GM23338 (cell line): ENCODE measurements around the gene ADGRB2. TPM values are rescaled to one million over a fixed set of nuclear protein-coding genes. Genes with fewer than 3 reads are reported as not detected.

Source experiments
- ATAC-seq: fragments of 200-7000 bp; cut with Tn5 transposase; 3 replicates; pipeline ENCODE4 v1.9.1; 2020
- DNase-seq: peaks from one replicate; pipeline ENCODE4 v3.0.0-alpha.2; 2015; ENCODE audit warnings: low spot score
- H2AFZ ChIP-seq: fragments of 200-600 bp; sonication (generic); 2 replicates; pipeline ENCODE4 v1.8.0; 2016; ENCODE audit warnings: antibody characterized with exemption, mild to moderate bottlenecking, moderate library complexity
- H3F3A ChIP-seq: fragments of 200-600 bp; sonication (generic); replicated peaks from 2 replicates; pipeline ENCODE4 v1.8.0; 2017; ENCODE audit warnings: antibody characterized with exemption, mixed run types, low read depth
- H3K27ac ChIP-seq: fragments of 200-600 bp; sonication (generic); 2 replicates; pipeline ENCODE4 v1.6.1; 2016; ENCODE audit warnings: low read depth
- H3K27me3 ChIP-seq: fragments of 200-600 bp; sonication (generic); 2 replicates; pipeline ENCODE4 v1.8.0; 2016; ENCODE audit warnings: mild to moderate bottlenecking, mixed run types, moderate library complexity; ENCODE audit not compliant: insufficient read depth
- H3K36me3 ChIP-seq: fragments of 200-600 bp; sonication (generic); 2 replicates; pipeline ENCODE4 v1.8.0; 2016; ENCODE audit warnings: mild to moderate bottlenecking; ENCODE audit not compliant: insufficient read depth
- H3K4me1 ChIP-seq: fragments of 200-600 bp; sonication (generic); 2 replicates; pipeline ENCODE4 v1.8.0; 2016; ENCODE audit warnings: mild to moderate bottlenecking, moderate library complexity; ENCODE audit not compliant: insufficient read depth
- H3K4me2 ChIP-seq: fragments of 200-600 bp; sonication (generic); 2 replicates; pipeline ENCODE4 v1.7.1; 2017; ENCODE audit warnings: mixed run types
- H3K4me3 ChIP-seq: fragments of 200-600 bp; sonication (generic); 2 replicates; pipeline ENCODE4 v1.6.1; 2016; ENCODE audit warnings: mixed run types
- H3K79me2 ChIP-seq: fragments of 200-600 bp; sonication (generic); replicated peaks from 2 replicates; pipeline ENCODE4 v1.8.0; 2017; ENCODE audit warnings: mild to moderate bottlenecking; ENCODE audit not compliant: insufficient read depth
- H3K9me2 ChIP-seq: fragments of 200-600 bp; sonication (generic); 2 replicates; pipeline ENCODE4 v1.8.0; 2017; ENCODE audit not compliant: insufficient read depth
- H4K20me1 ChIP-seq: fragments of 200-600 bp; sonication (generic); replicated peaks from 2 replicates; pipeline ENCODE4 v1.8.0; 2017; ENCODE audit warnings: mild to moderate bottlenecking; ENCODE audit not compliant: insufficient read depth
- H3K27ac Mint-ChIP-seq: 2 replicates; pipeline ENCODE4 v1.8.0; 2020; ENCODE audit warnings: inconsistent platforms, mild to moderate bottlenecking, moderate library complexity, mixed read lengths
- H3K27me3 Mint-ChIP-seq: 3 replicates; pipeline ENCODE4 v1.8.0; 2022; ENCODE audit warnings: low read depth, mild to moderate bottlenecking, moderate library complexity, mixed read lengths, inconsistent platforms; ENCODE audit not compliant: insufficient read depth, poor library complexity
- H3K36me3 Mint-ChIP-seq: 3 replicates; pipeline ENCODE4 v1.8.0; 2021; ENCODE audit warnings: low read depth, mild to moderate bottlenecking, inconsistent platforms, moderate library complexity, mixed read lengths
- H3K4me1 Mint-ChIP-seq: 3 replicates; pipeline ENCODE4 v1.8.0; 2020; ENCODE audit warnings: mild to moderate bottlenecking, inconsistent platforms, mixed read lengths
- H3K4me3 Mint-ChIP-seq: 3 replicates; pipeline ENCODE4 v1.8.0; 2021; ENCODE audit warnings: moderate library complexity, mild to moderate bottlenecking, inconsistent platforms, mixed read lengths
- H3K9me3 Mint-ChIP-seq: 3 replicates; pipeline ENCODE4 v1.8.0; 2020; ENCODE audit warnings: moderate library complexity, mild to moderate bottlenecking, inconsistent platforms, mixed read lengths
- EZH2 ChIP-seq: fragments of 200-600 bp; sonication (generic); IDR thresholded peaks from one replicate; pipeline ENCODE4 v1.8.0; 2017; ENCODE audit warnings: antibody characterized with exemption, mild to moderate bottlenecking, low read depth; ENCODE audit not compliant: unreplicated experiment
- REST ChIP-seq: IDR thresholded peaks from one replicate; pipeline ENCODE4 v1.6.1; 2018; ENCODE audit warnings: antibody characterized with exemption; ENCODE audit not compliant: unreplicated experiment
- ZNF114 ChIP-seq: fragments of 250-450 bp; sonication (Bioruptor Pico); IDR thresholded peaks from 2 replicates; pipeline ENCODE4 v1.5.0; 2020; ENCODE audit warnings: mild to moderate bottlenecking, moderate library complexity
- polyA plus RNA-seq: library from polyadenylated mRNA; unstranded; fragments of >200 nt; fragmentation: Nextera tagmentation; extraction: Ambion mirVana; gene quantifications from 2 replicates; pipeline ENCODE4 v1.2.1, GENCODE V29; 2016
- total RNA-seq: library from RNA; depleted of rRNA; stranded (reverse); fragments of >200 nt; shearing (Covaris generic); gene quantifications from 2 replicates; pipeline ENCODE4 v1.2.3, GENCODE V29; 2014
- TF ChIP-seq, protein P1 (sequence below): fragments of 250-450 bp; sonication (Bioruptor Pico); IDR thresholded peaks from 2 replicates; pipeline ENCODE4 v1.5.0; 2020; ENCODE audit warnings: mild to moderate bottlenecking, moderate library complexity
- TF ChIP-seq, protein P2 (sequence below), 2 experiments: fragments of 200-600 bp in 1 of 2; sonication (generic) in 1 of 2; conservative IDR thresholded peaks; 2 replicates each; pipeline versions ENCODE4 v1.5.1 to v1.6.1; 2016 to 2017; ENCODE audit warnings: antibody characterized with exemption in 2 of 2, low read depth in 2 of 2, mild to moderate bottlenecking in 2 of 2, moderate library complexity in 1 of 2

The ADGRB2 gene
- total and polyA plus RNA-seq, 2 experiments from 2014 or later = 8.0 to 27.8 TPM

DNA sequence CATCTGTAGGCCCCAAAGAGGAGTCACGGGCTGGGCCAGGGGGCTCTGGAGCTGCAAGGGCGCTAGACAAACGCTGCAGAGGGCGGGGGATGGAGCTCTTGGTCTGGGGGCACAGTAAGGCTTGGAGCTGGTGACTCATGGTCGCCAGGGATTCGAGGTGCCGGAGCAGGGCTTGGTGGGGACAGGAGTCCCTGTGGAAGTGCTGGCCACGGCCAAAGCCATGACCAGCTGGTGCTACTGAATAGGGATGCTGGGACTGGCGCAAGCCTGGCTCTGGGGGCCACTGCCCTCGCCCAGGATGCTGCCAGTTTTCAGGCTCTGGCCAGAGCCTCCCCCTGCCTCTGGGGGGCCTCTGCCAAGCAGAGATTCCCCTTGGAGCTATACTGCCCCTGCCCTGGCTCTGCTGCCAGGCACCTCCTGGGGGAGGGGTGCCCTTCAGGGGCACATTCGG lies 26.5 kb upstream of the ADGRB2 start:
- no peaks in the 10 kb centered on the region for H3K36me3 ChIP-seq
- peaks cover 5% of the 10 kb centered on the region for H3K4me1 ChIP-seq
- H3K4me3 ChIP-seq = no peak overlapping the region
- H3K27ac ChIP-seq = no peak overlapping the region
- no peaks in the 10 kb centered on the region for H3K9me2 ChIP-seq
- H3F3A ChIP-seq = 0 out of 2 replicates have a peak, but pooled peaks cover 10% of the 10 kb centered on the region
- H2AFZ ChIP-seq = no peak overlapping the region
- no peak for DNase-seq
- H3K9me3 Mint-ChIP-seq = no peaks in the 10 kb centered on the region
- TF ChIP-seq ZNF114 (CRISPR knock-in tag) (no peak), REST (no peak), EZH2 (no peak)
- TF ChIP-seq, protein P1, sequence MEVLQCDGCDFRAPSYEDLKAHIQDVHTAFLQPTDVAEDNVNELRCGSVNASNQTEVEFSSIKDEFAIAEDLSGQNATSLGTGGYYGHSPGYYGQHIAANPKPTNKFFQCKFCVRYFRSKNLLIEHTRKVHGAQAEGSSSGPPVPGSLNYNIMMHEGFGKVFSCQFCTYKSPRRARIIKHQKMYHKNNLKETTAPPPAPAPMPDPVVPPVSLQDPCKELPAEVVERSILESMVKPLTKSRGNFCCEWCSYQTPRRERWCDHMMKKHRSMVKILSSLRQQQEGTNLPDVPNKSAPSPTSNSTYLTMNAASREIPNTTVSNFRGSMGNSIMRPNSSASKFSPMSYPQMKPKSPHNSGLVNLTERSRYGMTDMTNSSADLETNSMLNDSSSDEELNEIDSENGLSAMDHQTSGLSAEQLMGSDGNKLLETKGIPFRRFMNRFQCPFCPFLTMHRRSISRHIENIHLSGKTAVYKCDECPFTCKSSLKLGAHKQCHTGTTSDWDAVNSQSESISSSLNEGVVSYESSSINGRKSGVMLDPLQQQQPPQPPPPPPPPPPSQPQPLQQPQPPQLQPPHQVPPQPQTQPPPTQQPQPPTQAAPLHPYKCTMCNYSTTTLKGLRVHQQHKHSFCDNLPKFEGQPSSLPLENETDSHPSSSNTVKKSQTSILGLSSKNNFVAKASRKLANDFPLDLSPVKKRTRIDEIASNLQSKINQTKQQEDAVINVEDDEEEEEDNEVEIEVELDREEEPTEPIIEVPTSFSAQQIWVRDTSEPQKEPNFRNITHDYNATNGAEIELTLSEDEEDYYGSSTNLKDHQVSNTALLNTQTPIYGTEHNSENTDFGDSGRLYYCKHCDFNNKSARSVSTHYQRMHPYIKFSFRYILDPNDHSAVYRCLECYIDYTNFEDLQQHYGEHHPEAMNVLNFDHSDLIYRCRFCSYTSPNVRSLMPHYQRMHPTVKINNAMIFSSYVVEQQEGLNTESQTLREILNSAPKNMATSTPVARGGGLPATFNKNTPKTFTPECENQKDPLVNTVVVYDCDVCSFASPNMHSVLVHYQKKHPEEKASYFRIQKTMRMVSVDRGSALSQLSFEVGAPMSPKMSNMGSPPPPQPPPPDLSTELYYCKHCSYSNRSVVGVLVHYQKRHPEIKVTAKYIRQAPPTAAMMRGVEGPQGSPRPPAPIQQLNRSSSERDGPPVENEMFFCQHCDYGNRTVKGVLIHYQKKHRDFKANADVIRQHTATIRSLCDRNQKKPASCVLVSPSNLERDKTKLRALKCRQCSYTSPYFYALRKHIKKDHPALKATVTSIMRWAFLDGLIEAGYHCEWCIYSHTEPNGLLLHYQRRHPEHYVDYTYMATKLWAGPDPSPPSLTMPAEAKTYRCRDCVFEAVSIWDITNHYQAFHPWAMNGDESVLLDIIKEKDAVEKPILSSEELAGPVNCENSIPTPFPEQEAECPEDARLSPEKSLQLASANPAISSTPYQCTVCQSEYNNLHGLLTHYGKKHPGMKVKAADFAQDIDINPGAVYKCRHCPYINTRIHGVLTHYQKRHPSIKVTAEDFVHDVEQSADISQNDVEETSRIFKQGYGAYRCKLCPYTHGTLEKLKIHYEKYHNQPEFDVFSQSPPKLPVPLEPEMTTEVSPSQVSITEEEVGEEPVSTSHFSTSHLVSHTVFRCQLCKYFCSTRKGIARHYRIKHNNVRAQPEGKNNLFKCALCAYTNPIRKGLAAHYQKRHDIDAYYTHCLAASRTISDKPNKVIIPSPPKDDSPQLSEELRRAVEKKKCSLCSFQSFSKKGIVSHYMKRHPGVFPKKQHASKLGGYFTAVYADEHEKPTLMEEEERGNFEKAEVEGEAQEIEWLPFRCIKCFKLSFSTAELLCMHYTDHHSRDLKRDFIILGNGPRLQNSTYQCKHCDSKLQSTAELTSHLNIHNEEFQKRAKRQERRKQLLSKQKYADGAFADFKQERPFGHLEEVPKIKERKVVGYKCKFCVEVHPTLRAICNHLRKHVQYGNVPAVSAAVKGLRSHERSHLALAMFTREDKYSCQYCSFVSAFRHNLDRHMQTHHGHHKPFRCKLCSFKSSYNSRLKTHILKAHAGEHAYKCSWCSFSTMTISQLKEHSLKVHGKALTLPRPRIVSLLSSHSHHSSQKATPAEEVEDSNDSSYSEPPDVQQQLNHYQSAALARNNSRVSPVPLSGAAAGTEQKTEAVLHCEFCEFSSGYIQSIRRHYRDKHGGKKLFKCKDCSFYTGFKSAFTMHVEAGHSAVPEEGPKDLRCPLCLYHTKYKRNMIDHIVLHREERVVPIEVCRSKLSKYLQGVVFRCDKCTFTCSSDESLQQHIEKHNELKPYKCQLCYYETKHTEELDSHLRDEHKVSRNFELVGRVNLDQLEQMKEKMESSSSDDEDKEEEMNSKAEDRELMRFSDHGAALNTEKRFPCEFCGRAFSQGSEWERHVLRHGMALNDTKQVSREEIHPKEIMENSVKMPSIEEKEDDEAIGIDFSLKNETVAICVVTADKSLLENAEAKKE (CRISPR knock-in tag) = no peak
- TF ChIP-seq, protein P2, sequence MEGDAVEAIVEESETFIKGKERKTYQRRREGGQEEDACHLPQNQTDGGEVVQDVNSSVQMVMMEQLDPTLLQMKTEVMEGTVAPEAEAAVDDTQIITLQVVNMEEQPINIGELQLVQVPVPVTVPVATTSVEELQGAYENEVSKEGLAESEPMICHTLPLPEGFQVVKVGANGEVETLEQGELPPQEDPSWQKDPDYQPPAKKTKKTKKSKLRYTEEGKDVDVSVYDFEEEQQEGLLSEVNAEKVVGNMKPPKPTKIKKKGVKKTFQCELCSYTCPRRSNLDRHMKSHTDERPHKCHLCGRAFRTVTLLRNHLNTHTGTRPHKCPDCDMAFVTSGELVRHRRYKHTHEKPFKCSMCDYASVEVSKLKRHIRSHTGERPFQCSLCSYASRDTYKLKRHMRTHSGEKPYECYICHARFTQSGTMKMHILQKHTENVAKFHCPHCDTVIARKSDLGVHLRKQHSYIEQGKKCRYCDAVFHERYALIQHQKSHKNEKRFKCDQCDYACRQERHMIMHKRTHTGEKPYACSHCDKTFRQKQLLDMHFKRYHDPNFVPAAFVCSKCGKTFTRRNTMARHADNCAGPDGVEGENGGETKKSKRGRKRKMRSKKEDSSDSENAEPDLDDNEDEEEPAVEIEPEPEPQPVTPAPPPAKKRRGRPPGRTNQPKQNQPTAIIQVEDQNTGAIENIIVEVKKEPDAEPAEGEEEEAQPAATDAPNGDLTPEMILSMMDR (conservative IDR thresholded peaks at IDR 0.05; ENCODE audit: low read depth in 2 of 2) = no peak
- H3K4me3 Mint-ChIP-seq = no peak overlapping the region
- no peak for ATAC-seq
- H3K27me3 ChIP-seq = no peaks in the 10 kb centered on the region
- H3K27me3 Mint-ChIP-seq = peaks cover 18% of the 10 kb centered on the region
- no peaks in the 10 kb centered on the region for H3K79me2 ChIP-seq
- no peak overlapping the region for H3K4me2 ChIP-seq
- H3K27ac Mint-ChIP-seq = no peak overlapping the region
- no peaks in the 10 kb centered on the region for H4K20me1 ChIP-seq
- H3K36me3 Mint-ChIP-seq = no peaks in the 10 kb centered on the region
- H3K4me1 Mint-ChIP-seq = peaks cover 8% of the 10 kb centered on the region
